Stimulated activated CD4-positive, alpha-beta T cell treated with anti-CD3 and anti-CD28 coated beads, Interleukin-1b, Interleukin-23, amount 100 ng/mL, for 48 hours (primary cell): Measurements from ENCODE around the gene PTGES3.

Experiments used
- DNase-seq: peaks from one replicate; pipeline ENCODE4 v3.0.0-alpha.2; 2020

Gene PTGES3

GRCh38 chr12:56626701-56627100, 61.4 kb downstream of the PTGES3 start:
- no peak for DNase-seq

DNA sequence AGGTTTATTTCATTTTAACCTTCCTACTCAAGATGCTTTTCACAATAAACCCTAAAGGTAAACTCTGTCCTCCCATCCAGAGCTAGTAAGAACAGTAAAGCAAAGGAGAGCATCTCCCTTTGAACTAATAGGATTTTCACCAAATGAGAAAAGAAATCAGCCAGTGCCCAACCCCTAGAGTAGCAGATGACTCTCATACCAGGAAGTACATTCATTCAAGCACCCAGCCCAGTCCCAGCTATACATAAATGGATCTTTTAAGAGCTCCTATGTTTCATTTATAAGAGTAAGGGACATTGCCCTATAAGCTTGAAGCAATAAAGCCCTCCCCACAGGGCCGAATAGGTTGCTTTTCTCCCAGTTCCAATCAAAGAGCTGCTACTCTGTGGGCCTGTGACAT, 65.5 kb downstream of the PTGES3 start:
- DNase-seq = no peak

GRCh38 chr12:56616925-56617324, 71.2 kb downstream of the PTGES3 start:
- DNase-seq = no peak

GRCh38 chr12:56616244-56616643, 71.8 kb downstream of the PTGES3 start:
- no peak for DNase-seq

GRCh38 chr12:56614627-56615026, 73.5 kb downstream of the PTGES3 start:
- no peak for DNase-seq
